ACC112 (cell line): ENCODE measurements around the gene DNMBP.

Experiments used
- H2AFZ ChIP-seq: fragments of 200-600 bp; sonication (generic); one replicate; pipeline ENCODE4 v1.6.0; 2017; ENCODE audit warnings: antibody characterized with exemption, low read length; ENCODE audit not compliant: unreplicated experiment
- H3K27ac ChIP-seq: fragments of 200-600 bp; sonication (generic); 2 replicates; pipeline ENCODE4 v1.5.1; 2014; ENCODE audit warnings: low read depth, mild to moderate bottlenecking, antibody characterized with exemption, low read length, moderate library complexity
- H3K27me3 ChIP-seq: fragments of 200-600 bp; sonication (generic); 2 replicates; pipeline ENCODE4 v1.6.1; 2014; ENCODE audit warnings: mild to moderate bottlenecking, antibody characterized with exemption, low read length, moderate library complexity, mixed read lengths; ENCODE audit not compliant: insufficient read depth
- H3K36me3 ChIP-seq: fragments of 200-600 bp; sonication (generic); 2 replicates; pipeline ENCODE4 v1.6.1; 2016; ENCODE audit warnings: mild to moderate bottlenecking, antibody characterized with exemption, low read length, moderate library complexity, mixed read lengths; ENCODE audit not compliant: insufficient read depth
- H3K4me1 ChIP-seq: fragments of 200-600 bp; sonication (generic); one replicate; pipeline ENCODE4 v1.6.1; 2016; ENCODE audit warnings: low read length, mixed read lengths; ENCODE audit not compliant: insufficient read depth, unreplicated experiment, control insufficient read depth
- H3K4me3 ChIP-seq: fragments of 200-600 bp; sonication (generic); 2 replicates; pipeline ENCODE4 v1.5.1; 2014; ENCODE audit warnings: mild to moderate bottlenecking, low read depth, low read length
- H3K79me2 ChIP-seq: fragments of 200-600 bp; sonication (generic); one replicate; pipeline ENCODE4 v1.6.0; 2016; ENCODE audit warnings: low read length; ENCODE audit not compliant: control insufficient read depth, unreplicated experiment, insufficient read depth

DNMBP gene

GRCh38 chr10:99984211-99985034 is 25.3 kb downstream of the DNMBP start:
- Histone ChIP-seq H3K36me3 (no peaks in the 10 kb centered on the region), H3K4me1 (peaks cover 55% of the 10 kb centered on the region), H3K27me3 (no peaks in the 10 kb centered on the region), H3K4me3 (peak overlapping the region; percentile 66), H3K79me2 (peaks cover 98% of the 10 kb centered on the region), H2AFZ (no peak overlapping the region), H3K27ac (peak overlapping the region; percentile 99)

- H3K79me2 ChIP-seq: peaks cover 99% of the 10 kb centered on the region
- peaks cover 65% of the 10 kb centered on the region for H3K4me1 ChIP-seq
- peak overlapping the region; percentile 99 for H3K27ac ChIP-seq
- no peaks in the 10 kb centered on the region for H3K27me3 ChIP-seq
- no peak overlapping the region for H2AFZ ChIP-seq
- H3K4me3 ChIP-seq: peak overlapping the region; percentile 66
- no peaks in the 10 kb centered on the region for H3K36me3 ChIP-seq
Observed at GRCh38 chr10:99983280-99983988, 26.3 kb downstream of the DNMBP start.

DNA sequence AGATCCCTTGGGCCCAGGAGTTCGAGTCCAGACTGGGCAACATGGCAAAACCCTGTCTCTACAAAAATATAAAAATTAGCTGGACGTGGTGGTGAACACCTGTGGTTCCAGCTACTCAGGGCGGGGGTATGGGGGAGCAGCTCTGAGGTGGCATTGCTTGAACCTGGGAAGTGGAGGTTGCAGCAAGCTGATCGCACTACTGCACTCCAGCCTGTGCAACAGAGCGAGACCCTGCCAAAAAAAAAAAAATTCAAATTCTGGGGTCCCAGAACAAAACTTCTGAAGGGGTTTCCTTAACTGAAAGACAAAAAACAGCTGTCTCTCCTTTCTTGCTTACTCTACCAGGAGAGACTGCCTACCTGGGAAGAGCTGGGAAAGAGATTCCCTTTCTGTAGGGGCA is 27.0 kb downstream of the DNMBP start:
- Histone ChIP-seq H2AFZ (no peak overlapping the region), H3K79me2 (peaks cover 98% of the 10 kb centered on the region)

GRCh38 chr10:99981581-99982199 is 28.1 kb downstream of the DNMBP start:
- Histone ChIP-seq H2AFZ (no peak overlapping the region), H3K27ac (peak overlapping the region; percentile 100), H3K79me2 (peaks cover 89% of the 10 kb centered on the region), H3K4me1 (peaks cover 80% of the 10 kb centered on the region), H3K27me3 (no peaks in the 10 kb centered on the region), H3K36me3 (no peaks in the 10 kb centered on the region), H3K4me3 (no peak overlapping the region)

More for the DNA sequence above, 27.0 kb downstream of the DNMBP start:
- Histone ChIP-seq H3K27me3 (no peaks in the 10 kb centered on the region), H3K36me3 (no peaks in the 10 kb centered on the region), H3K4me1 (peaks cover 72% of the 10 kb centered on the region), H3K4me3 (no peak overlapping the region; the same call in 1 of the 2 replicates), H3K27ac (peak overlapping the region; percentile 99)

DNA sequence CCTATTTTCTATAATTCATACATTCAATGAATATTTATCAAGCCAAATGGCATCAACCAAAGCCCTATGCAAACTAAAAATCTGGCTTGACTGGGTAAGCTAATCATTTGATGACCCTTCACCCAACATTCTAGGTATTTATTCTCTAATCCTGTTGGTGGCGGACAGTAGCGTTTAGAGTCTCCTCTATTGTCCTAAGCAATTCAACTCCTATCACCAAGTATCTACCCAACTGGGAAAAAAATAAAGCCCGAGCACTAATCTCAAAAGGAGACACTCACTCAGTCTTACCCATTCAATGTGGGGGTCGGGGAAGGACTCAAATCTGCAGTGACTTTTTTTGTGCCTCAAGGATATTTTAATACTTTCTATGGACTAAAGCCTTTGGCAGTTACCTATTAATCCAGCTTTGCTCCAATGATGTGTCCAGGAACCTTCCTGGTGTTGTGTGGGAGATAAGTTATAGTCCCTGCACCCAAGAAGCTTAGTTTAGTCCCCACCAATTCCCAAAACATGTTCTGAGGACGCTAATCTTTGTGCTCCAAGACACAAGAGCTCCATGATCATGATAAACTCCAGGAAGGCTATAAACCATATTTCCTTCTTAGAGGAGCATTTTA is 30.6 kb downstream of the DNMBP start:
- no peak overlapping the region for H3K4me3 ChIP-seq
- peak overlapping the region; percentile 100 for H3K27ac ChIP-seq
- no peak overlapping the region for H2AFZ ChIP-seq
- no peaks in the 10 kb centered on the region for H3K27me3 ChIP-seq
- H3K79me2 ChIP-seq: peaks cover 86% of the 10 kb centered on the region
- H3K36me3 ChIP-seq: no peaks in the 10 kb centered on the region
- peaks cover 83% of the 10 kb centered on the region for H3K4me1 ChIP-seq

DNA sequence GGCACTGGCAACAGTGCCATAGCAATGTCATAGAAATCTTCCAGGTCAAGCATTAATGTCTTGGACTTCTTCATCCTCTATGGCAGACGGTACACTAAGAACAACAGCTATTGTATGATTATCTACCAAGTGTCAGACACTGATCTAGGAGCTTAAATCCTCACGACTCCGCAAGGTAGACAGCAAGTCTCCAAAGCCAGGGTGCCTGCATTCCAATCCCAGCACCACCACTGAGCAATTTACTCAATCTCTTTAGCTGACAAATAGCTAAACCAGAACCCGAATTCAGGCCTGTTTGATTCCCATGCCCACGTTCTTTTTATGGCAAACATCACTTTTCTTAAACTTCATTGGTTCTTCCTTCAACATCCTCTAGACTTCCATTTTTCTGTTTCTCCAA is 31.8 kb downstream of the DNMBP start:
- H2AFZ ChIP-seq: no peak overlapping the region
- H3K27ac ChIP-seq: peak overlapping the region; percentile 100
- H3K4me1 ChIP-seq: peaks cover 71% of the 10 kb centered on the region
- H3K27me3 ChIP-seq: no peaks in the 10 kb centered on the region
- no peaks in the 10 kb centered on the region for H3K36me3 ChIP-seq
- peaks cover 85% of the 10 kb centered on the region for H3K79me2 ChIP-seq
- no peak overlapping the region for H3K4me3 ChIP-seq

DNA sequence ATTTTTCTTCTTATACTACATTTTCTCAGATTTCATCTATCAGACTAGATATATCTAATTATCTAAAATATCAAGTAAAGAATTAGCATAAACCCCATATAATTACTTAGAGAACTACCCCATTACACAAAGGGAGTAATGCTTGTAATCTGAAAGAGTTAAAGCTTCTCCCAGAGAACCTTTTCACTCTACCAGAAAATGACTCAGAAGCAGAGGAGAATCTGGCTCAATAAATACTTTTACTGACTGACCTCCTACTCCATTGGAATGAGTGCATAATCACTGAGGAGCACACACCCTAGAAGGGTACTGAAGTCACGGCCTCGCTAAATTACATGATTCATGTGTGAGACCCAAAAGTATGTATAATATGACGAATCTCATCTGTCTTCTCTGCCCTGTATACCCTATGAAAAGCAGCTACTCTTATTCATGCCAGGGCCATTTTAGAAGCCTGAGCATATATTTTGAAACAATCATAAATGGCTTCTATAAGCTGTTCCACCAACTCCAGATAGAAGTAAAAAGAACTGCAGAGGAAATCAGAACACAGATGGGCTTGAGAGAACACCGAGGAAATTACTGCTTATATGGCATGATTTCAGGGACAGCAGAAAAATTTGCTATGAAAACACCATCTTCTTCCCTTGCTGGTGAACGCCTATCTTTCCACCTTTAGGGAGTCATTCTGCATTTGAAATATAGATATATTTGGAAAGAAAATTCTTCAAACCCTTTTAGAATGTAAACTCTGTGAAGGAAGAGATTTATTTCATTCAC is 32.7 kb downstream of the DNMBP start:
- Histone ChIP-seq H3K4me3 (peak overlapping the region; percentile 63), H3K27me3 (no peaks in the 10 kb centered on the region), H3K4me1 (peaks cover 65% of the 10 kb centered on the region), H3K79me2 (peaks cover 85% of the 10 kb centered on the region), H2AFZ (no peak overlapping the region), H3K27ac (peak overlapping the region; percentile 100), H3K36me3 (no peaks in the 10 kb centered on the region)

- H3K27me3 ChIP-seq: no peaks in the 10 kb centered on the region
- peak overlapping the region; percentile 63 for H3K4me3 ChIP-seq
Observed at GRCh38 chr10:99975942-99976809, 33.6 kb downstream of the DNMBP start.

DNA sequence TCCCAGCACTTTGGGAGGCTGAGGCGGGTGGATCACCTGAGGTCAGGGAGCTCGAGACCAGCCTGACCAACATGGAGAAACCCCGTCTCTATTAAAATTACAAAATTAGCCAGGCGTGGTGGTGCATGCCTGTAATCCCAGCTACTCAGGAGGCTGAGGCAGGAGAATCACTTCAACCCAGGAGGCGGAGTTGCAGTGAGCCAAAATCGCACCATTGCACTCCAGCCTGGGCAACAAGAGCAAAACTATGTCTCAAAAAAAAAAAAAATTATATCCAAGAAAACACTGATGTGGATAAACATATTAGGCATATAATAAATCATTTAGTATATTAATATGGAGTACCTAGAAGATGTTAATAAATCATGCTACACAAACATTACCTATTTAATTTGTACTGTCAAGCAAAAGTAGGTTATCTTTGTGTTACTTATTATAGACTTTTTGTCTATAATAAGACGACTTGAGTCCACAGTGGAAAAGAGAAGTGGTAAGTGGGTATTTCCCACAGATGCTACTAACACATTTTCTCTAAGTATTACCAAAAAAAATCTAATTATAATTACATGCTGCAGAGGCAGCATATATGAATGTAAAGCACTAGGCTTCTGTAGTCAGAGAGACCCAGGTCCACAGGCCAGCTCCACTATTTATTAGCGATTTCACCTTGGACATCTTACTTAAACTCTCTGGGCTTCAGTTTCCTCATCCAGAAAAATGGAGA is 34.5 kb downstream of the DNMBP start:
- Histone ChIP-seq H3K4me3 (no peak overlapping the region), H3K27ac (peak overlapping the region; percentile 100), H3K36me3 (peaks cover 3% of the 10 kb centered on the region), H3K27me3 (no peaks in the 10 kb centered on the region), H3K79me2 (peaks cover 77% of the 10 kb centered on the region), H2AFZ (no peak overlapping the region), H3K4me1 (peaks cover 51% of the 10 kb centered on the region)

More at GRCh38 chr10:99975942-99976809, 33.6 kb downstream of the DNMBP start:
- Histone ChIP-seq H3K27ac (peak overlapping the region; percentile 100), H2AFZ (no peak overlapping the region), H3K4me1 (peaks cover 57% of the 10 kb centered on the region), H3K36me3 (no peaks in the 10 kb centered on the region), H3K79me2 (peaks cover 80% of the 10 kb centered on the region)
